ENCODE results near the gene CTSW.

The CTSW gene

GRCh38 chr11:65861533-65862183, 18.0 kb upstream of the CTSW start:
- Histone ChIP-seq H3K4me3 (replicated peaks; ENCODE audit: low read depth, low read length) (peak overlapping the region; percentile 97), H3K36me3 (ENCODE audit: control insufficient read depth, insufficient read depth, low read length) (peaks cover 39% of the 10 kb centered on the region), H3K27me3 (replicated peaks; ENCODE audit: control insufficient read depth, insufficient read depth, low read length) (no peaks in the 10 kb centered on the region)
- no peak for DNase-seq (ENCODE audit: extremely low read depth, insufficient read length)
- no peak for TF ChIP-seq CTCF (IDR thresholded peaks at IDR 0.05; ENCODE audit: insufficient read depth, low read length, poor library complexity, severe bottlenecking)

- DNase-seq (ENCODE audit: extremely low read depth, insufficient read length) = no peak
- no peak for TF ChIP-seq CTCF (IDR thresholded peaks at IDR 0.05; ENCODE audit: insufficient read depth, low read length, poor library complexity, severe bottlenecking)
- Histone ChIP-seq H3K4me3 (replicated peaks; ENCODE audit: low read depth, low read length) (no peak overlapping the region), H3K36me3 (ENCODE audit: control insufficient read depth, insufficient read depth, low read length) (peaks cover 44% of the 10 kb centered on the region), H3K27me3 (replicated peaks; ENCODE audit: control insufficient read depth, insufficient read depth, low read length) (no peaks in the 10 kb centered on the region)
Measured at GRCh38 chr11:65862191-65862735, 17.4 kb upstream of the CTSW start.

- DNase-seq (ENCODE audit: extremely low read depth, insufficient read length) = no peak
- Histone ChIP-seq H3K4me3 (replicated peaks; ENCODE audit: low read depth, low read length) (no peak overlapping the region), H3K27me3 (replicated peaks; ENCODE audit: control insufficient read depth, insufficient read depth, low read length) (no peaks in the 10 kb centered on the region), H3K36me3 (ENCODE audit: control insufficient read depth, insufficient read depth, low read length) (peaks cover 44% of the 10 kb centered on the region)
- TF ChIP-seq CTCF (IDR thresholded peaks at IDR 0.05; ENCODE audit: insufficient read depth, low read length, poor library complexity, severe bottlenecking) = no peak
Measured at GRCh38 chr11:65862941-65863888, 16.4 kb upstream of the CTSW start.

- no peak for TF ChIP-seq CTCF (IDR thresholded peaks at IDR 0.05; ENCODE audit: insufficient read depth, low read length, poor library complexity, severe bottlenecking)
- no peak for DNase-seq (ENCODE audit: extremely low read depth, insufficient read length)
- Histone ChIP-seq H3K27me3 (replicated peaks; ENCODE audit: control insufficient read depth, insufficient read depth, low read length) (no peaks in the 10 kb centered on the region), H3K4me3 (replicated peaks; ENCODE audit: low read depth, low read length) (no peak overlapping the region), H3K36me3 (ENCODE audit: control insufficient read depth, insufficient read depth, low read length) (peaks cover 44% of the 10 kb centered on the region)
Measured at GRCh38 chr11:65863889-65864705, 15.5 kb upstream of the CTSW start.

GRCh38 chr11:65864706-65865471, 14.7 kb upstream of the CTSW start:
- no peak for TF ChIP-seq CTCF (IDR thresholded peaks at IDR 0.05; ENCODE audit: insufficient read depth, low read length, poor library complexity, severe bottlenecking)
- Histone ChIP-seq H3K36me3 (ENCODE audit: control insufficient read depth, insufficient read depth, low read length) (peaks cover 44% of the 10 kb centered on the region), H3K4me3 (replicated peaks; ENCODE audit: low read depth, low read length) (no peak overlapping the region), H3K27me3 (replicated peaks; ENCODE audit: control insufficient read depth, insufficient read depth, low read length) (no peaks in the 10 kb centered on the region)
- DNase-seq (ENCODE audit: extremely low read depth, insufficient read length) = no peak

Measured in GM06990 (cell line).